GM12878 (cell line): ENCODE results near the gene TMEM253. TPM values are rescaled to one million over a fixed set of nuclear protein-coding genes. Genes with fewer than 3 reads are reported as not detected.

Experiments
- CREB1 ChIP-seq: IDR thresholded peaks from 2 replicates; pipeline ENCODE4 v1.6.1; 2012; ENCODE audit warnings: low read depth, mild to moderate bottlenecking, inconsistent platforms
- EGR1 ChIP-seq, 2 experiments: IDR thresholded peaks; 1 replicate in 1 of 2; 2 replicates in 1 of 2; pipeline ENCODE4 v1.6.1; 2011 to 2012; ENCODE audit warnings: low read depth in 2 of 2, low read length in 2 of 2, borderline replicate concordance in 1 of 2, mild to moderate bottlenecking in 1 of 2, moderate library complexity in 1 of 2
- EZH2 ChIP-seq: IDR thresholded peaks from 2 replicates; pipeline ENCODE4 v1.6.1; 2012; ENCODE audit warnings: low read depth, mild to moderate bottlenecking, control low read depth, inconsistent platforms, low read length, borderline replicate concordance; ENCODE audit not compliant: control insufficient read depth
- JUND ChIP-seq: IDR thresholded peaks from 2 replicates; pipeline ENCODE4 v1.6.1; 2012; ENCODE audit warnings: low read depth, mild to moderate bottlenecking, low read length, improper control_type of control experiment, moderate library complexity
- NFXL1 ChIP-seq: fragments of 450-650 bp; IDR thresholded peaks from 2 replicates; pipeline ENCODE4 v1.6.1; 2017; ENCODE audit warnings: antibody characterized with exemption, mild to moderate bottlenecking, borderline replicate concordance
- PAX8 ChIP-seq: fragments of 450-650 bp; IDR thresholded peaks from 2 replicates; pipeline ENCODE4 v1.6.1; 2017; ENCODE audit warnings: mild to moderate bottlenecking, moderate library complexity
- SUZ12 ChIP-seq: fragments of 200-600 bp; sonication (generic); IDR thresholded peaks from one replicate; pipeline ENCODE4 v1.6.1; 2018; ENCODE audit warnings: antibody characterized with exemption, mild to moderate bottlenecking; ENCODE audit not compliant: unreplicated experiment
- ZNF207 ChIP-seq: fragments of 450-650 bp; IDR thresholded peaks from 2 replicates; pipeline ENCODE4 v1.6.1; 2014; ENCODE audit warnings: antibody characterized with exemption, mild to moderate bottlenecking, borderline replicate concordance
- ZNF274 ChIP-seq: IDR thresholded peaks from one replicate; pipeline ENCODE4 v1.8.0; 2011; ENCODE audit not compliant: insufficient read length, insufficient read depth
- ZZZ3 ChIP-seq: IDR thresholded peaks from 2 replicates; pipeline ENCODE4 v1.6.1; 2011; ENCODE audit warnings: low read depth; ENCODE audit not compliant: control insufficient read depth, insufficient read length
- polyA plus RNA-seq, 11 experiments: library from polyadenylated mRNA; depleted of rRNA in 4 of 11; unstranded in 6 of 11; stranded (reverse) in 5 of 11; fragments of >200 nt; fragmentation: Nextera tagmentation in 4 of 11; fragmentation: Illumina TruSeq in 1 of 11; extraction: Ambion mirVana in 4 of 11; extraction: Trizol in 1 of 11; gene quantifications; 1 replicate in 1 of 11; 2 replicates in 10 of 11; pipeline versions ENCODE4 v1.2.1 to v1.2.3, GENCODE V29; 2011 to 2016; ENCODE audit warnings: inconsistent platforms in 2 of 11, missing spikeins in 2 of 11, low read depth in 1 of 11
- total RNA-seq, 4 experiments: library from RNA; depleted of rRNA in 3 of 4; stranded (reverse); fragments of >200 nt in 3 of 4; fragmentation: Illumina TruSeq in 1 of 4; extraction: Trizol in 1 of 4; gene quantifications; 2 replicates each; pipeline versions ENCODE4 v1.2.1 to v1.2.3, GENCODE V29; 2013 to 2021
- TF ChIP-seq, protein P1 (sequence below): IDR thresholded peaks from 2 replicates; pipeline ENCODE4 v1.6.1; 2012; ENCODE audit warnings: low read depth, low read length, improper control_type of control experiment
- TF ChIP-seq, protein P2 (sequence below): fragments of 450-650 bp; IDR thresholded peaks from 2 replicates; pipeline ENCODE4 v1.6.1; 2016; ENCODE audit warnings: mild to moderate bottlenecking
- TF ChIP-seq, protein P3 (sequence below): fragments of 150-350 bp; IDR thresholded peaks from 2 replicates; pipeline ENCODE4 v1.6.1; 2014; ENCODE audit warnings: mild to moderate bottlenecking, low read depth, low read length
- TF ChIP-seq, protein P4 (sequence below): fragments of 450-650 bp; conservative IDR thresholded peaks from 2 replicates; pipeline ENCODE4 v1.6.1; 2017; ENCODE audit warnings: mild to moderate bottlenecking, moderate library complexity

The TMEM253 gene
- total and polyA plus RNA-seq, 10 of the 15 experiments (the other 5 are each of a cell fraction or from before 2014, with no cell fraction given), result 0.11 to 0.48 TPM; not detected in 8

DNA sequence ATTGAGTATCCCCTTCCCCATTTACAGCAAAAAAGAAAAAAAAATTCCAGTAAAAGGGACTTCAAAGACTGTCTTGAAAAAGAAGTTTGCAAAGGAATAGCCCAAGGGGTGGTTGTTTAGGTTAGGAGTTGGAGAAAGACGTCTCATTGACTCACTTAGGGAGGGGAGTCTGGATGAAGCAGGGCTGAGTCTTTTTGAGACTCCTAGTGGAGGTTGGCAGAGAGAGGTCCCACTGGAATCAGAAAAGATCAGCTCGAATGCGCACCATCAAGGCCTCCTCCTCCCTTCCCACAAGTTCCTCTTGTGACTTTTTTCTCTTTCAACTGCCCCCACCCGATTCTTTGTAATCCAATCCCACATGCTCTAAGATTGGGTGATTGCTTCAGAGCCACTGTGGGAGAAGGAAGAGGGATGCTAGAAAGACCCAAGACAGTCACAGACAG, 28.8 kb upstream of the TMEM253 start (continued):
- TF ChIP-seq ZZZ3, result no peak
- TF ChIP-seq EGR1 (IDR thresholded peaks at IDR 0.05; ENCODE audit: borderline replicate concordance in 1 of 2, low read depth in 2 of 2, low read length in 2 of 2), result no peak
- TF ChIP-seq, protein P1, sequence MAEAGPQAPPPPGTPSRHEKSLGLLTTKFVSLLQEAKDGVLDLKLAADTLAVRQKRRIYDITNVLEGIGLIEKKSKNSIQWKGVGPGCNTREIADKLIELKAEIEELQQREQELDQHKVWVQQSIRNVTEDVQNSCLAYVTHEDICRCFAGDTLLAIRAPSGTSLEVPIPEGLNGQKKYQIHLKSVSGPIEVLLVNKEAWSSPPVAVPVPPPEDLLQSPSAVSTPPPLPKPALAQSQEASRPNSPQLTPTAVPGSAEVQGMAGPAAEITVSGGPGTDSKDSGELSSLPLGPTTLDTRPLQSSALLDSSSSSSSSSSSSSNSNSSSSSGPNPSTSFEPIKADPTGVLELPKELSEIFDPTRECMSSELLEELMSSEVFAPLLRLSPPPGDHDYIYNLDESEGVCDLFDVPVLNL, result no peak
- no peak for TF ChIP-seq ZNF207
- no peak for TF ChIP-seq SUZ12
- TF ChIP-seq EZH2, result no peak
- TF ChIP-seq, protein P2, sequence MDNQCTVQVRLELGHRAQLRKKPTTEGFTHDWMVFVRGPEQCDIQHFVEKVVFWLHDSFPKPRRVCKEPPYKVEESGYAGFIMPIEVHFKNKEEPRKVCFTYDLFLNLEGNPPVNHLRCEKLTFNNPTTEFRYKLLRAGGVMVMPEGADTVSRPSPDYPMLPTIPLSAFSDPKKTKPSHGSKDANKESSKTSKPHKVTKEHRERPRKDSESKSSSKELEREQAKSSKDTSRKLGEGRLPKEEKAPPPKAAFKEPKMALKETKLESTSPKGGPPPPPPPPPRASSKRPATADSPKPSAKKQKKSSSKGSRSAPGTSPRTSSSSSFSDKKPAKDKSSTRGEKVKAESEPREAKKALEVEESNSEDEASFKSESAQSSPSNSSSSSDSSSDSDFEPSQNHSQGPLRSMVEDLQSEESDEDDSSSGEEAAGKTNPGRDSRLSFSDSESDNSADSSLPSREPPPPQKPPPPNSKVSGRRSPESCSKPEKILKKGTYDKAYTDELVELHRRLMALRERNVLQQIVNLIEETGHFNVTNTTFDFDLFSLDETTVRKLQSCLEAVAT, result no peak
- TF ChIP-seq CREB1, result no peak
- TF ChIP-seq JUND, result no peak
- TF ChIP-seq, protein P3, sequence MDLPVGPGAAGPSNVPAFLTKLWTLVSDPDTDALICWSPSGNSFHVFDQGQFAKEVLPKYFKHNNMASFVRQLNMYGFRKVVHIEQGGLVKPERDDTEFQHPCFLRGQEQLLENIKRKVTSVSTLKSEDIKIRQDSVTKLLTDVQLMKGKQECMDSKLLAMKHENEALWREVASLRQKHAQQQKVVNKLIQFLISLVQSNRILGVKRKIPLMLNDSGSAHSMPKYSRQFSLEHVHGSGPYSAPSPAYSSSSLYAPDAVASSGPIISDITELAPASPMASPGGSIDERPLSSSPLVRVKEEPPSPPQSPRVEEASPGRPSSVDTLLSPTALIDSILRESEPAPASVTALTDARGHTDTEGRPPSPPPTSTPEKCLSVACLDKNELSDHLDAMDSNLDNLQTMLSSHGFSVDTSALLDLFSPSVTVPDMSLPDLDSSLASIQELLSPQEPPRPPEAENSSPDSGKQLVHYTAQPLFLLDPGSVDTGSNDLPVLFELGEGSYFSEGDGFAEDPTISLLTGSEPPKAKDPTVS, result no peak
- no peak for TF ChIP-seq ZNF274
- TF ChIP-seq, protein P4, sequence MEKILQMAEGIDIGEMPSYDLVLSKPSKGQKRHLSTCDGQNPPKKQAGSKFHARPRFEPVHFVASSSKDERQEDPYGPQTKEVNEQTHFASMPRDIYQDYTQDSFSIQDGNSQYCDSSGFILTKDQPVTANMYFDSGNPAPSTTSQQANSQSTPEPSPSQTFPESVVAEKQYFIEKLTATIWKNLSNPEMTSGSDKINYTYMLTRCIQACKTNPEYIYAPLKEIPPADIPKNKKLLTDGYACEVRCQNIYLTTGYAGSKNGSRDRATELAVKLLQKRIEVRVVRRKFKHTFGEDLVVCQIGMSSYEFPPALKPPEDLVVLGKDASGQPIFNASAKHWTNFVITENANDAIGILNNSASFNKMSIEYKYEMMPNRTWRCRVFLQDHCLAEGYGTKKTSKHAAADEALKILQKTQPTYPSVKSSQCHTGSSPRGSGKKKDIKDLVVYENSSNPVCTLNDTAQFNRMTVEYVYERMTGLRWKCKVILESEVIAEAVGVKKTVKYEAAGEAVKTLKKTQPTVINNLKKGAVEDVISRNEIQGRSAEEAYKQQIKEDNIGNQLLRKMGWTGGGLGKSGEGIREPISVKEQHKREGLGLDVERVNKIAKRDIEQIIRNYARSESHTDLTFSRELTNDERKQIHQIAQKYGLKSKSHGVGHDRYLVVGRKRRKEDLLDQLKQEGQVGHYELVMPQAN, result no peak
- no peak for TF ChIP-seq NFXL1
- TF ChIP-seq PAX8, result no peak
